SU-DHL-6 (cell line): ENCODE measurements around the gene KIAA1958.

Experiments
- H2AFZ ChIP-seq: fragments of 200-600 bp; sonication (generic); 2 replicates; pipeline ENCODE4 v1.6.1; 2014; ENCODE audit warnings: low read depth, mild to moderate bottlenecking, moderate library complexity, mixed read lengths, antibody characterized with exemption, low read length; ENCODE audit not compliant: severe bottlenecking
- H3F3A ChIP-seq: fragments of 200-600 bp; shearing (Covaris generic); 2 replicates; pipeline ENCODE4 v1.6.0; 2016; ENCODE audit warnings: antibody characterized with exemption, mild to moderate bottlenecking; ENCODE audit not compliant: insufficient read depth
- H3K27ac ChIP-seq: fragments of 200-600 bp; sonication (generic); 2 replicates; pipeline ENCODE4 v1.5.1; 2016; ENCODE audit warnings: low read depth, mild to moderate bottlenecking, low read length, moderate library complexity, mixed read lengths
- H3K27me3 ChIP-seq: fragments of 200-600 bp; sonication (generic), shearing (Covaris generic); 2 replicates; pipeline ENCODE4 v1.6.0; 2014; ENCODE audit warnings: mild to moderate bottlenecking, low read length
- H3K36me3 ChIP-seq: fragments of 200-600 bp; sonication (generic); 2 replicates; pipeline ENCODE4 v1.6.1; 2014; ENCODE audit warnings: mild to moderate bottlenecking, low read length, mixed read lengths
- H3K4me2 ChIP-seq: fragments of 300-600, 200-600 bp; shearing (Covaris generic), sonication (generic); 2 replicates; pipeline ENCODE4 v1.6.0; 2014; ENCODE audit warnings: low read length, low read depth, mild to moderate bottlenecking; ENCODE audit not compliant: poor library complexity, severe bottlenecking
- H3K4me3 ChIP-seq: fragments of 200-600 bp; sonication (generic); 2 replicates; pipeline ENCODE4 v1.5.1; 2014; ENCODE audit warnings: antibody characterized with exemption, low read length, mild to moderate bottlenecking, mixed read lengths; ENCODE audit not compliant: insufficient read depth, poor library complexity, severe bottlenecking
- H3K79me2 ChIP-seq: fragments of 200-600 bp; sonication (generic); 2 replicates; pipeline ENCODE4 v1.6.1; 2014; ENCODE audit warnings: mild to moderate bottlenecking, low read length, moderate library complexity; ENCODE audit not compliant: insufficient read depth
- H3K9ac ChIP-seq: fragments of 200-600 bp; sonication (generic); 2 replicates; pipeline ENCODE4 v1.7.0; 2014; ENCODE audit warnings: mild to moderate bottlenecking, low read length
- H3K9me2 ChIP-seq: fragments of 200-600 bp; sonication (generic); replicated peaks from 2 replicates; pipeline ENCODE4 v1.6.1; 2014; ENCODE audit warnings: low read length; ENCODE audit not compliant: insufficient read depth
- H3K9me3 ChIP-seq: fragments of 200-600 bp; sonication (generic); 2 replicates; pipeline ENCODE4 v1.6.1; 2014; ENCODE audit warnings: low read length, mixed read lengths; ENCODE audit not compliant: insufficient read depth
- H4K20me1 ChIP-seq: fragments of 200-600 bp; sonication (generic); 2 replicates; pipeline ENCODE4 v1.6.1; 2014; ENCODE audit warnings: low read depth, mild to moderate bottlenecking, antibody characterized with exemption, low read length, moderate library complexity, mixed read lengths
- CTCF ChIP-seq: fragments of 200-600 bp; sonication (generic); IDR thresholded peaks from one replicate; pipeline ENCODE4 v1.5.1; 2017; ENCODE audit warnings: antibody characterized with exemption, mild to moderate bottlenecking, low read length, moderate library complexity; ENCODE audit not compliant: insufficient read depth, poor library complexity, severe bottlenecking
- EZH2phosphoT487 ChIP-seq: fragments of 200-600 bp; sonication (generic), shearing (Covaris generic); conservative IDR thresholded peaks from 2 replicates; pipeline ENCODE4 v1.6.1; 2018; ENCODE audit warnings: mild to moderate bottlenecking, antibody characterized with exemption, low read length, moderate library complexity, mixed read lengths

Gene KIAA1958

DNA sequence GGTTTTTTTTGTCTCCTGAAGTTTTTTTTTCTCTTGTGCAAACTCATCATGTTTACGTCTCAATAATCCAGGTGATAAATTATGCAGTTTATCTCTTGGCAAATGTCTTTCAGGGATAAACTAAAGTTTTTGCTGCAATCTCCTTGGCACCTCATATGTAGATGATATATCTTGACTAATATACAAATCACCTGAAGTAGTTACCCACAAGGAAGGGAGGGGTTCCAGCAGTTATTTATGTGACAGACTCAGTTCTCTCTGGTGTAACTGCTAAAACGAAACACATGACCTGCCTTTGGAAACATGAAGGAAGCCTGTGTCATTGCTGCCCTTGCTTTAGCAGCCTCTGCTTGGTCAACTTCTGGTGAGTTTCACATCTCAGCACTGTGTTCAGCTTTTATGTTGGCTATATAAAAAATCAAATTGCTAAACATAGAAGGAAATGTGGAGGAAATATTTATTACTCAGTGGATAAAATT, 39.3 kb upstream of the KIAA1958 start:
- TF ChIP-seq CTCF (no peak), EZH2phosphoT487 (no peak)
- Histone ChIP-seq H3K9me2 (no peaks in the 10 kb centered on the region), H2AFZ (no peak overlapping the region), H3F3A (no peaks in the 10 kb centered on the region), H3K79me2 (no peaks in the 10 kb centered on the region), H3K36me3 (no peaks in the 10 kb centered on the region), H3K4me3 (no peak overlapping the region), H3K27me3 (no peaks in the 10 kb centered on the region), H3K9ac (no peak overlapping the region), H3K9me3 (no peaks in the 10 kb centered on the region), H3K27ac (no peak overlapping the region), H3K4me2 (no peak overlapping the region), H4K20me1 (no peaks in the 10 kb centered on the region)

DNA sequence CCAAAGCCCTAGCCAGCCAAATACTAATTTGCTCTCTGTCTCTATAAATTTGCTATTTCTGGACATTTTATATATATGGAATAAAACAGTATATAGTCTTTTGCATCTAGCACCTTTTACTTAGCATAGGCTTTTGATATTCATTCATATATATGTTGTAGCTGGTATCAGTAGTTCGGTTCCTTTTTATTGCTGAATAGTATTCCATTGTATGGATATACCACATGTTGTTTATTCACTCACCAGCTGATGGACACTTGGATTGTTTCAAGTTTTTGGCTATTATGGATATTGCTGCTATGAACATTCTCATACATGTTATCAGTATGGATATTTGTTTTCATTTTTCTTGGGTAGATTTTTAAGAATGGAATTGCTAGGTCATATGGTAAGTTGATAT, 23.8 kb upstream of the KIAA1958 start:
- H4K20me1 ChIP-seq: no peaks in the 10 kb centered on the region

GRCh38 chr9:112465352-112465751, 21.3 kb upstream of the KIAA1958 start:
- H4K20me1 ChIP-seq: no peaks in the 10 kb centered on the region

More for the DNA sequence above, 23.8 kb upstream of the KIAA1958 start:
- Histone ChIP-seq H3K9me2 (no peaks in the 10 kb centered on the region), H3K79me2 (no peaks in the 10 kb centered on the region), H3K27ac (no peak overlapping the region), H3K36me3 (peaks cover 4% of the 10 kb centered on the region; the same call in 1 of the 2 replicates), H3K4me3 (no peak overlapping the region), H3K27me3 (no peaks in the 10 kb centered on the region), H3K9ac (no peak overlapping the region), H3K9me3 (no peaks in the 10 kb centered on the region), H2AFZ (no peak overlapping the region), H3K4me2 (no peak overlapping the region), H3F3A (no peaks in the 10 kb centered on the region; the same call in 1 of the 2 replicates)
- TF ChIP-seq CTCF: no peak
- no peak for TF ChIP-seq EZH2phosphoT487

More at GRCh38 chr9:112465352-112465751, 21.3 kb upstream of the KIAA1958 start:
- no peak overlapping the region for H3K4me2 ChIP-seq
- peaks cover 4% of the 10 kb centered on the region; the same call in 1 of the 2 replicates for H3K36me3 ChIP-seq
- no peak overlapping the region for H2AFZ ChIP-seq
- no peak overlapping the region for H3K27ac ChIP-seq
- no peak overlapping the region for H3K4me3 ChIP-seq
- no peaks in the 10 kb centered on the region for H3K27me3 ChIP-seq
- no peaks in the 10 kb centered on the region for H3K79me2 ChIP-seq
- TF ChIP-seq EZH2phosphoT487: no peak
- TF ChIP-seq CTCF: no peak
- H3K9ac ChIP-seq: no peak overlapping the region
- H3K9me2 ChIP-seq: no peaks in the 10 kb centered on the region
- H3K9me3 ChIP-seq: no peaks in the 10 kb centered on the region
- no peaks in the 10 kb centered on the region; the same call in 1 of the 2 replicates for H3F3A ChIP-seq
